GM23338 (cell line): ENCODE data around the gene ZBTB9. TPM values are rescaled to one million over a fixed set of nuclear protein-coding genes. Genes with fewer than 3 reads are reported as not detected.

ENCODE experiments used
- ATAC-seq: fragments of 200-7000 bp; cut with Tn5 transposase; 3 replicates; pipeline ENCODE4 v1.9.1; 2020
- DNase-seq: peaks from one replicate; pipeline ENCODE4 v3.0.0-alpha.2; 2015; ENCODE audit warnings: low spot score
- H2AFZ ChIP-seq: fragments of 200-600 bp; sonication (generic); 2 replicates; pipeline ENCODE4 v1.8.0; 2016; ENCODE audit warnings: antibody characterized with exemption, mild to moderate bottlenecking, moderate library complexity
- H3F3A ChIP-seq: fragments of 200-600 bp; sonication (generic); replicated peaks from 2 replicates; pipeline ENCODE4 v1.8.0; 2017; ENCODE audit warnings: antibody characterized with exemption, mixed run types, low read depth
- H3K27ac ChIP-seq: fragments of 200-600 bp; sonication (generic); 2 replicates; pipeline ENCODE4 v1.6.1; 2016; ENCODE audit warnings: low read depth
- H3K27me3 ChIP-seq: fragments of 200-600 bp; sonication (generic); 2 replicates; pipeline ENCODE4 v1.8.0; 2016; ENCODE audit warnings: mild to moderate bottlenecking, mixed run types, moderate library complexity; ENCODE audit not compliant: insufficient read depth
- H3K36me3 ChIP-seq: fragments of 200-600 bp; sonication (generic); 2 replicates; pipeline ENCODE4 v1.8.0; 2016; ENCODE audit warnings: mild to moderate bottlenecking; ENCODE audit not compliant: insufficient read depth
- H3K4me1 ChIP-seq: fragments of 200-600 bp; sonication (generic); 2 replicates; pipeline ENCODE4 v1.8.0; 2016; ENCODE audit warnings: mild to moderate bottlenecking, moderate library complexity; ENCODE audit not compliant: insufficient read depth
- H3K4me2 ChIP-seq: fragments of 200-600 bp; sonication (generic); 2 replicates; pipeline ENCODE4 v1.7.1; 2017; ENCODE audit warnings: mixed run types
- H3K4me3 ChIP-seq: fragments of 200-600 bp; sonication (generic); 2 replicates; pipeline ENCODE4 v1.6.1; 2016; ENCODE audit warnings: mixed run types
- H3K79me2 ChIP-seq: fragments of 200-600 bp; sonication (generic); replicated peaks from 2 replicates; pipeline ENCODE4 v1.8.0; 2017; ENCODE audit warnings: mild to moderate bottlenecking; ENCODE audit not compliant: insufficient read depth
- H3K9me2 ChIP-seq: fragments of 200-600 bp; sonication (generic); 2 replicates; pipeline ENCODE4 v1.8.0; 2017; ENCODE audit not compliant: insufficient read depth
- H4K20me1 ChIP-seq: fragments of 200-600 bp; sonication (generic); replicated peaks from 2 replicates; pipeline ENCODE4 v1.8.0; 2017; ENCODE audit warnings: mild to moderate bottlenecking; ENCODE audit not compliant: insufficient read depth
- H3K27ac Mint-ChIP-seq: 2 replicates; pipeline ENCODE4 v1.8.0; 2020; ENCODE audit warnings: inconsistent platforms, mild to moderate bottlenecking, moderate library complexity, mixed read lengths
- H3K27me3 Mint-ChIP-seq: 3 replicates; pipeline ENCODE4 v1.8.0; 2022; ENCODE audit warnings: low read depth, mild to moderate bottlenecking, moderate library complexity, mixed read lengths, inconsistent platforms; ENCODE audit not compliant: insufficient read depth, poor library complexity
- H3K36me3 Mint-ChIP-seq: 3 replicates; pipeline ENCODE4 v1.8.0; 2021; ENCODE audit warnings: low read depth, mild to moderate bottlenecking, inconsistent platforms, moderate library complexity, mixed read lengths
- H3K4me1 Mint-ChIP-seq: 3 replicates; pipeline ENCODE4 v1.8.0; 2020; ENCODE audit warnings: mild to moderate bottlenecking, inconsistent platforms, mixed read lengths
- H3K4me3 Mint-ChIP-seq: 3 replicates; pipeline ENCODE4 v1.8.0; 2021; ENCODE audit warnings: moderate library complexity, mild to moderate bottlenecking, inconsistent platforms, mixed read lengths
- H3K9me3 Mint-ChIP-seq: 3 replicates; pipeline ENCODE4 v1.8.0; 2020; ENCODE audit warnings: moderate library complexity, mild to moderate bottlenecking, inconsistent platforms, mixed read lengths
- CREB1 ChIP-seq: fragments of 250-450 bp; sonication (Bioruptor Pico); IDR thresholded peaks from 2 replicates; pipeline ENCODE4 v1.5.0; 2020; ENCODE audit warnings: low read depth, mild to moderate bottlenecking, moderate library complexity
- CTCF ChIP-seq, 2 experiments: fragments of 200-600 bp in 1 of 2; sonication (generic) in 1 of 2; conservative IDR thresholded peaks; 2 replicates each; pipeline versions ENCODE4 v1.5.1 to v1.6.1; 2016 to 2017; ENCODE audit warnings: antibody characterized with exemption in 2 of 2, low read depth in 2 of 2, mild to moderate bottlenecking in 2 of 2, moderate library complexity in 1 of 2
- EZH2 ChIP-seq: fragments of 200-600 bp; sonication (generic); IDR thresholded peaks from one replicate; pipeline ENCODE4 v1.8.0; 2017; ENCODE audit warnings: antibody characterized with exemption, mild to moderate bottlenecking, low read depth; ENCODE audit not compliant: unreplicated experiment
- EZH2phosphoT487 ChIP-seq: fragments of 200-600 bp; sonication (generic); IDR thresholded peaks from one replicate; pipeline ENCODE4 v1.8.1; 2018; ENCODE audit warnings: antibody characterized with exemption; ENCODE audit not compliant: unreplicated experiment
- JUNB ChIP-seq: IDR thresholded peaks from one replicate; pipeline ENCODE4 v1.6.1; 2016; ENCODE audit warnings: antibody characterized with exemption; ENCODE audit not compliant: unreplicated experiment
- POLR2AphosphoS5 ChIP-seq: IDR thresholded peaks from 2 replicates; pipeline ENCODE4 v1.6.1; 2016; ENCODE audit warnings: antibody characterized with exemption, low read depth
- REST ChIP-seq: IDR thresholded peaks from one replicate; pipeline ENCODE4 v1.6.1; 2018; ENCODE audit warnings: antibody characterized with exemption; ENCODE audit not compliant: unreplicated experiment
- STAT1 ChIP-seq: IDR thresholded peaks from one replicate; pipeline ENCODE4 v1.6.1; 2016; ENCODE audit warnings: antibody characterized with exemption; ENCODE audit not compliant: unreplicated experiment
- ZNF114 ChIP-seq: fragments of 250-450 bp; sonication (Bioruptor Pico); IDR thresholded peaks from 2 replicates; pipeline ENCODE4 v1.5.0; 2020; ENCODE audit warnings: mild to moderate bottlenecking, moderate library complexity
- ZNF331 ChIP-seq: fragments of 250-450 bp; sonication (Bioruptor Pico); IDR thresholded peaks from 2 replicates; pipeline ENCODE4 v1.5.0; 2020; ENCODE audit warnings: low read depth, mild to moderate bottlenecking, moderate library complexity
- ZNF462 ChIP-seq: fragments of 250-450 bp; sonication (Bioruptor Pico); IDR thresholded peaks from 2 replicates; pipeline ENCODE4 v1.5.0; 2020; ENCODE audit warnings: mild to moderate bottlenecking, moderate library complexity
- polyA plus RNA-seq: library from polyadenylated mRNA; unstranded; fragments of >200 nt; fragmentation: Nextera tagmentation; extraction: Ambion mirVana; gene quantifications from 2 replicates; pipeline ENCODE4 v1.2.1, GENCODE V29; 2016
- total RNA-seq: library from RNA; depleted of rRNA; stranded (reverse); fragments of >200 nt; shearing (Covaris generic); gene quantifications from 2 replicates; pipeline ENCODE4 v1.2.3, GENCODE V29; 2014

ZBTB9 gene
- total and polyA plus RNA-seq, 2 experiments from 2014 or later = 13.5 to 17.9 TPM

- peaks cover 98% of the 10 kb centered on the region for H3K36me3 Mint-ChIP-seq
- no peak overlapping the region for H3K4me2 ChIP-seq
- ATAC-seq (no peak), DNase-seq (no peak)
- H3K27me3 ChIP-seq = no peaks in the 10 kb centered on the region
- H3K36me3 ChIP-seq = peaks cover 47% of the 10 kb centered on the region
- no peaks in the 10 kb centered on the region for H3F3A ChIP-seq
- peaks cover 11% of the 10 kb centered on the region for H3K4me1 Mint-ChIP-seq
- H3K9me3 Mint-ChIP-seq = no peaks in the 10 kb centered on the region; the same call in 2 of the 3 replicates
- H3K4me3 Mint-ChIP-seq = no peak overlapping the region
- H3K9me2 ChIP-seq = no peaks in the 10 kb centered on the region
- H4K20me1 ChIP-seq = peaks cover 5% of the 10 kb centered on the region
- no peaks in the 10 kb centered on the region for H3K4me1 ChIP-seq
- no peak overlapping the region for H2AFZ ChIP-seq
- no peak overlapping the region for H3K27ac Mint-ChIP-seq
- no peak overlapping the region for H3K4me3 ChIP-seq
- no peaks in the 10 kb centered on the region; the same call in 1 of the 2 replicates for H3K79me2 ChIP-seq
- no peak overlapping the region for H3K27ac ChIP-seq
- peaks cover 17% of the 10 kb centered on the region for H3K27me3 Mint-ChIP-seq
- no peak for TF ChIP-seq EZH2phosphoT487
Observed at GRCh38 chr6:33442283-33442682, 12.1 kb upstream of the ZBTB9 start.

GRCh38 chr6:33443025-33443424 lies 11.4 kb upstream of the ZBTB9 start:
- Histone ChIP-seq H3K27ac (no peak overlapping the region), H3K9me2 (no peaks in the 10 kb centered on the region), H3K79me2 (no peaks in the 10 kb centered on the region; the same call in 1 of the 2 replicates), H3K4me3 (no peak overlapping the region), H3K36me3 (peaks cover 47% of the 10 kb centered on the region), H3K4me1 (no peaks in the 10 kb centered on the region), H3K27me3 (no peaks in the 10 kb centered on the region), H4K20me1 (peaks cover 5% of the 10 kb centered on the region), H3F3A (no peaks in the 10 kb centered on the region), H3K4me2 (no peak overlapping the region), H2AFZ (no peak overlapping the region)
- Mint-ChIP-seq H3K4me3 (no peak overlapping the region), H3K27me3 (peaks cover 24% of the 10 kb centered on the region), H3K9me3 (no peaks in the 10 kb centered on the region; the same call in 2 of the 3 replicates), H3K4me1 (peaks cover 14% of the 10 kb centered on the region), H3K36me3 (peaks cover 98% of the 10 kb centered on the region), H3K27ac (no peak overlapping the region)
- DNase-seq = no peak
- no peak for ATAC-seq
- no peak for TF ChIP-seq POLR2AphosphoS5
- TF ChIP-seq EZH2 = no peak
- no peak for TF ChIP-seq REST
- no peak for TF ChIP-seq ZNF114
- TF ChIP-seq CTCF (conservative IDR thresholded peaks at IDR 0.05; ENCODE audit: low read depth in 2 of 2) = no peak
- no peak for TF ChIP-seq EZH2phosphoT487
- no peak for TF ChIP-seq ZNF331 (CRISPR knock-in tag)
- no peak for TF ChIP-seq CREB1 (CRISPR knock-in tag)
- TF ChIP-seq STAT1 = no peak
- TF ChIP-seq ZNF462 (CRISPR knock-in tag) = no peak
- no peak for TF ChIP-seq JUNB
